Testis (tissue), 3 donors: ENCODE data around the gene SLC7A11. TPM values are rescaled to one million over a fixed set of nuclear protein-coding genes. Genes with fewer than 3 reads are reported as not detected.

Experiments used
- DNase-seq: peaks from one replicate; pipeline ENCODE4 v3.0.0-alpha.2; 2019
- H3K27ac ChIP-seq, 2 donors: fragments of 200-600 bp; sonication (generic); one replicate each; pipeline ENCODE4 v1.5.1; 2019
- H3K27me3 ChIP-seq: fragments of 200-600 bp; sonication (generic); one replicate; pipeline ENCODE4 v1.5.1; 2019
- H3K36me3 ChIP-seq: fragments of 200-600 bp; sonication (generic); one replicate; pipeline ENCODE4 v1.5.1; 2017; ENCODE audit warnings: low read depth; ENCODE audit errors: missing control alignments
- H3K4me1 ChIP-seq: fragments of 200-600 bp; sonication (generic); one replicate; pipeline ENCODE4 v1.5.1; 2019
- H3K4me3 ChIP-seq, 2 donors: fragments of 200-600 bp; sonication (generic); one replicate each; pipeline ENCODE4 v1.5.1; 2017 to 2019
- H3K9me3 ChIP-seq: fragments of 200-600 bp; sonication (generic); one replicate; pipeline ENCODE4 v1.5.1; 2017
- POLR2A ChIP-seq: fragments of 450-650 bp; IDR thresholded peaks from one replicate; pipeline ENCODE4 v1.6.1; 2017; ENCODE audit warnings: antibody characterized with exemption, mild to moderate bottlenecking, moderate library complexity
- WGBS, 2 donors: methylation state at CpG; one replicate each; pipeline ENCODE4 v1.1.5; 2018; 5-methylcytosine and 5-hydroxymethylcytosine counted together
- intact Hi-C: fragments of 100-400 bp; cut with DNase I; formaldehyde crosslinking; loops from one replicate; pipeline ENCODE4 v1.15.1; 2023; ENCODE audit warnings: low total_unique reads
- polyA plus RNA-seq: library from polyadenylated mRNA; stranded (reverse); fragments of 350-450 nt; fragmentation: Illumina TruSeq; extraction: RNeasy Lipid Tissue Mini Kit (QIAGEN cat#74804); gene quantifications from one replicate; pipeline ENCODE4 v1.2.3, GENCODE V29; 2014; ENCODE audit warnings: low read depth, low replicate concordance; ENCODE audit not compliant: insufficient read depth
- total RNA-seq, 2 donors: library from RNA; depleted of rRNA; stranded (reverse); fragments of >200 nt; gene quantifications; one replicate each; pipeline ENCODE4 v1.2.3, GENCODE V29; 2016
- TF ChIP-seq, protein P1 (sequence below), 3 experiments: fragments of 450-650 bp in 2 of 3; fragments of 200-600 bp in 1 of 3; sonication (generic) in 1 of 3; IDR thresholded peaks; one replicate each; pipeline ENCODE4 v1.5.1; 2016 to 2019; ENCODE audit warnings: antibody characterized with exemption in 3 of 3, mild to moderate bottlenecking in 2 of 3, moderate library complexity in 1 of 3

SLC7A11 gene
- total and polyA plus RNA-seq, 3 donors from 2014 or later, result 1.3 to 1.5 (median 1.3) TPM

GRCh38 chr4:138256608-138257007 lies 14.5 kb upstream of the SLC7A11 start:
- Histone ChIP-seq H3K4me1 (no peaks in the 10 kb centered on the region), H3K9me3 (no peaks in the 10 kb centered on the region), H3K27ac (no peak overlapping the region), H3K4me3 (no peak overlapping the region), H3K27me3 (no peaks in the 10 kb centered on the region), H3K36me3 (no peaks in the 10 kb centered on the region)
- TF ChIP-seq POLR2A, result no peak
- TF ChIP-seq, protein P1, sequence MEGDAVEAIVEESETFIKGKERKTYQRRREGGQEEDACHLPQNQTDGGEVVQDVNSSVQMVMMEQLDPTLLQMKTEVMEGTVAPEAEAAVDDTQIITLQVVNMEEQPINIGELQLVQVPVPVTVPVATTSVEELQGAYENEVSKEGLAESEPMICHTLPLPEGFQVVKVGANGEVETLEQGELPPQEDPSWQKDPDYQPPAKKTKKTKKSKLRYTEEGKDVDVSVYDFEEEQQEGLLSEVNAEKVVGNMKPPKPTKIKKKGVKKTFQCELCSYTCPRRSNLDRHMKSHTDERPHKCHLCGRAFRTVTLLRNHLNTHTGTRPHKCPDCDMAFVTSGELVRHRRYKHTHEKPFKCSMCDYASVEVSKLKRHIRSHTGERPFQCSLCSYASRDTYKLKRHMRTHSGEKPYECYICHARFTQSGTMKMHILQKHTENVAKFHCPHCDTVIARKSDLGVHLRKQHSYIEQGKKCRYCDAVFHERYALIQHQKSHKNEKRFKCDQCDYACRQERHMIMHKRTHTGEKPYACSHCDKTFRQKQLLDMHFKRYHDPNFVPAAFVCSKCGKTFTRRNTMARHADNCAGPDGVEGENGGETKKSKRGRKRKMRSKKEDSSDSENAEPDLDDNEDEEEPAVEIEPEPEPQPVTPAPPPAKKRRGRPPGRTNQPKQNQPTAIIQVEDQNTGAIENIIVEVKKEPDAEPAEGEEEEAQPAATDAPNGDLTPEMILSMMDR (IDR thresholded peaks at IDR 0.05), result no peak
- intact Hi-C loops, result no loop called here
- no peak for DNase-seq
- 94 to 100% methylated on average over 5 of the region's 5 CpGs for WGBS, 2 donors

- 90 to 92% methylated on average over 9 of the region's 9 CpGs for WGBS, 2 donors
- TF ChIP-seq, protein P1 (IDR thresholded peaks at IDR 0.05), result no peak
- TF ChIP-seq POLR2A, result no peak
Measured at GRCh38 chr4:138255917-138256597, 13.9 kb upstream of the SLC7A11 start.

DNA sequence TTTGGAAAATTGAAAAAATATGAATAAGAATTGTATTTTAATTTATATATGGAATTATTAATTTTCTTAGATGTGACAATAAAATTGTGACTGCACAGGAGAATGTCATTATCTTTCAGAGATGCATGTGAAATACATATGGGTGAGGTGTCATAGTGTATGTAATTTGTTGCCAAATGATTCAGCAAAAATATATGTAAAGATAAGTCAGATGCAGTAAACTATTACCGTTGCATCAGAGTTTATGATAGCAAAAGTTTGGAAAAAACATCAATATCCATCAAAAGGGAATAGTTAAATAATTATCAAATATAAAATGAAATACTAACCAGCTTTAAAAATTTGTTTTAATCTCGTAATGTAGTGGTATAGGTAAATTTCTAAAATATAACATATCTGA lies 10.4 kb upstream of the SLC7A11 start:
- Histone ChIP-seq H3K27ac (no peak overlapping the region), H3K36me3 (no peaks in the 10 kb centered on the region), H3K4me1 (no peaks in the 10 kb centered on the region), H3K27me3 (no peaks in the 10 kb centered on the region), H3K4me3 (no peak overlapping the region), H3K9me3 (no peaks in the 10 kb centered on the region)
- 87 to 89% methylated on average over 2 of the region's 2 CpGs for WGBS, 2 donors
- intact Hi-C loops, result no loop called here
- no peak for DNase-seq
- TF ChIP-seq, protein P1 (IDR thresholded peaks at IDR 0.05), result no peak
- no peak for TF ChIP-seq POLR2A

More at GRCh38 chr4:138255917-138256597, 13.9 kb upstream of the SLC7A11 start:
- no peaks in the 10 kb centered on the region for H3K27me3 ChIP-seq
- no peaks in the 10 kb centered on the region for H3K4me1 ChIP-seq
- intact Hi-C loops, result no loop called here
- no peak overlapping the region for H3K27ac ChIP-seq
- no peaks in the 10 kb centered on the region for H3K9me3 ChIP-seq
- H3K4me3 ChIP-seq, result no peak overlapping the region
- DNase-seq, result no peak
- no peaks in the 10 kb centered on the region for H3K36me3 ChIP-seq

GRCh38 chr4:138251938-138252337 lies 9.8 kb upstream of the SLC7A11 start:
- Histone ChIP-seq H3K4me1 (no peaks in the 10 kb centered on the region), H3K27me3 (no peaks in the 10 kb centered on the region), H3K27ac (no peak overlapping the region), H3K4me3 (no peak overlapping the region), H3K36me3 (no peaks in the 10 kb centered on the region), H3K9me3 (no peaks in the 10 kb centered on the region)
- intact Hi-C loops, result no loop called here
- DNase-seq, result no peak
- TF ChIP-seq POLR2A, result no peak
- TF ChIP-seq, protein P1 (IDR thresholded peaks at IDR 0.05), result no peak
- 93 to 95% methylated on average over 5 of the region's 5 CpGs for WGBS, 2 donors

GRCh38 chr4:138249132-138249531 lies 7.0 kb upstream of the SLC7A11 start:
- Histone ChIP-seq H3K4me1 (no peaks in the 10 kb centered on the region), H3K36me3 (no peaks in the 10 kb centered on the region), H3K9me3 (no peaks in the 10 kb centered on the region), H3K27me3 (no peaks in the 10 kb centered on the region), H3K27ac (no peak overlapping the region), H3K4me3 (no peak overlapping the region)
- TF ChIP-seq, protein P1 (IDR thresholded peaks at IDR 0.05), result no peak
- TF ChIP-seq POLR2A, result no peak
- 42 to 64% methylated on average over 2 of the region's 2 CpGs for WGBS, 2 donors
- intact Hi-C loops, result no loop called here
- DNase-seq, result no peak
